SK-N-SH (cell line): Measurements from ENCODE around the gene PRELID3B. TPM values are rescaled to one million over a fixed set of nuclear protein-coding genes. Genes with fewer than 3 reads are reported as not detected.

ENCODE experiments used
- CTCF ChIA-PET: fragments of 300-600, 350-600 bp; formaldehyde crosslinking; extraction: SDS; loops from one replicate; lab custom pipeline; 2021; lab: Yijun Ruan, JAX
- POLR2A ChIA-PET: fragments of 350-600 bp; sonication (Branson Sonifier 250); formaldehyde crosslinking; extraction: SDS; loops from one replicate; lab custom pipeline; 2020; ENCODE audit warnings: antibody characterized with exemption, inconsistent platforms; lab: Yijun Ruan, JAX
- DNase-seq: peaks from one replicate; pipeline ENCODE4 v3.0.0; 2012
- H2AFZ ChIP-seq: fragments of 200-600 bp; sonication (generic); 2 replicates; pipeline ENCODE4 v1.8.1; 2016; ENCODE audit warnings: antibody characterized with exemption, mild to moderate bottlenecking, low read depth
- H3F3A ChIP-seq: fragments of 200-600 bp; sonication (generic); replicated peaks from 2 replicates; pipeline ENCODE3; 2016; ENCODE audit warnings: antibody characterized with exemption, mild to moderate bottlenecking; ENCODE audit not compliant: insufficient read depth
- H3K27ac ChIP-seq, 2 experiments: fragments of 200-500 bp in 1 of 2; fragments of 200-600 bp in 1 of 2; sonication (Bioruptor generic) in 1 of 2; sonication (generic), shearing (Covaris generic) in 1 of 2; 2 replicates each; pipeline versions ENCODE4 v1.5.1 to v1.6.1; 2014 to 2016; ENCODE audit warnings: low read depth in 2 of 2, inconsistent platforms in 1 of 2, low read length in 1 of 2, mild to moderate bottlenecking in 1 of 2, mixed read lengths in 1 of 2
- H3K27me3 ChIP-seq: fragments of 200-600 bp; sonication (generic), shearing (Covaris generic); 2 replicates; pipeline ENCODE4 v1.6.1; 2016; ENCODE audit warnings: mixed run types; ENCODE audit not compliant: insufficient read depth
- H3K36me3 ChIP-seq, 2 experiments: fragments of 200-500 bp in 1 of 2; fragments of 200-600 bp in 1 of 2; sonication (Bioruptor generic) in 1 of 2; sonication (generic) in 1 of 2; replicated peaks in 1 of 2; 2 replicates each; pipeline versions ENCODE3 to v1.5.1; 2014 to 2016; ENCODE audit warnings: low read length in 1 of 2, mild to moderate bottlenecking in 1 of 2; ENCODE audit not compliant: insufficient read depth in 2 of 2, control insufficient read depth in 1 of 2
- H3K4me1 ChIP-seq, 2 experiments: fragments of 200-500 bp in 1 of 2; fragments of 200-600 bp in 1 of 2; sonication (Bioruptor generic) in 1 of 2; sonication (generic), shearing (Covaris generic) in 1 of 2; 2 replicates each; pipeline versions ENCODE4 v1.5.1 to v1.6.1; 2014 to 2016; ENCODE audit warnings: low read depth in 1 of 2, low read length in 1 of 2, mixed run types in 1 of 2; ENCODE audit not compliant: insufficient read depth in 2 of 2, control insufficient read depth in 1 of 2
- H3K4me2 ChIP-seq: fragments of 200-600 bp; sonication (generic), shearing (Covaris generic); 2 replicates; pipeline ENCODE4 v1.6.1; 2017; ENCODE audit warnings: mixed run types
- H3K4me3 ChIP-seq, 2 experiments: fragments of 200-500 bp in 1 of 2; fragments of 200-600 bp in 1 of 2; sonication (Bioruptor generic) in 1 of 2; sonication (generic), shearing (Covaris generic) in 1 of 2; 2 replicates each; pipeline versions ENCODE4 v1.5.1 to v1.8.1; 2014 to 2016; ENCODE audit warnings: low read depth in 2 of 2, inconsistent platforms in 1 of 2, low read length in 1 of 2, mild to moderate bottlenecking in 1 of 2, mixed read lengths in 1 of 2, moderate library complexity in 1 of 2
- H3K79me2 ChIP-seq: fragments of 200-600 bp; sonication (generic); 2 replicates; pipeline ENCODE4 v1.8.1; 2017; ENCODE audit warnings: mild to moderate bottlenecking; ENCODE audit not compliant: insufficient read depth
- H3K9ac ChIP-seq: fragments of 200-600 bp; sonication (generic); 2 replicates; pipeline ENCODE4 v1.6.1; 2017; ENCODE audit warnings: mixed run types
- H3K9me2 ChIP-seq: fragments of 200-600 bp; sonication (generic); 2 replicates; pipeline ENCODE4 v1.6.1; 2017; ENCODE audit warnings: mixed run types
- H3K9me3 ChIP-seq: fragments of 200-600 bp; sonication (generic); 2 replicates; pipeline ENCODE4 v1.6.1; 2017; ENCODE audit warnings: mixed run types, mild to moderate bottlenecking, moderate library complexity
- H4K20me1 ChIP-seq: fragments of 200-600 bp; sonication (generic); 2 replicates; pipeline ENCODE4 v1.6.1; 2017; ENCODE audit warnings: mild to moderate bottlenecking, mixed run types; ENCODE audit not compliant: insufficient read depth
- CHD2 ChIP-seq: fragments of 150-350 bp; IDR thresholded peaks from 2 replicates; pipeline ENCODE4 v1.6.1; 2018; ENCODE audit warnings: low read length; ENCODE audit not compliant: partially characterized antibody
- ELF1 ChIP-seq: IDR thresholded peaks from 2 replicates; pipeline ENCODE4 v1.4.0; 2012
- FOXJ3 ChIP-seq: sonication (generic); formaldehyde crosslinking; IDR thresholded peaks from 2 replicates; pipeline ENCODE4 v1.5.1; 2020; ENCODE audit warnings: mild to moderate bottlenecking, missing genetic modification reagents
- FOXM1 ChIP-seq: IDR thresholded peaks from 2 replicates; pipeline ENCODE4 v1.4.0; 2012; ENCODE audit warnings: low read depth, mild to moderate bottlenecking
- GATA2 ChIP-seq: sonication (generic); formaldehyde crosslinking; IDR thresholded peaks from 2 replicates; pipeline ENCODE4 v1.5.0; 2020; ENCODE audit warnings: mild to moderate bottlenecking, missing genetic modification reagents
- JUND ChIP-seq: IDR thresholded peaks from 2 replicates; pipeline ENCODE4 v1.4.0; 2012
- MAX ChIP-seq: IDR thresholded peaks from 2 replicates; pipeline ENCODE4 v1.4.0; 2012; ENCODE audit warnings: low read depth
- MEF2A ChIP-seq: IDR thresholded peaks from 2 replicates; pipeline ENCODE4 v1.4.0; 2012; ENCODE audit warnings: low read depth, borderline replicate concordance
- MXI1 ChIP-seq: IDR thresholded peaks from 2 replicates; pipeline ENCODE4 v1.6.1; 2012; ENCODE audit warnings: mild to moderate bottlenecking, low read depth, low read length, improper control_type of control experiment
- NFIC ChIP-seq: IDR thresholded peaks from 2 replicates; pipeline ENCODE4 v1.4.0; 2012; ENCODE audit warnings: borderline replicate concordance
- NRF1 ChIP-seq: IDR thresholded peaks from 2 replicates; pipeline ENCODE4 v1.6.1; 2012; ENCODE audit warnings: low read depth, mild to moderate bottlenecking, low read length
- PBX3 ChIP-seq: IDR thresholded peaks from 2 replicates; pipeline ENCODE4; 2012
- POLR2AphosphoS5 ChIP-seq: IDR thresholded peaks from 2 replicates; pipeline ENCODE4 v1.6.1; 2012; ENCODE audit warnings: low read depth, low read length
- RAD21 ChIP-seq: IDR thresholded peaks from 2 replicates; pipeline ENCODE4 v1.6.1; 2012; ENCODE audit warnings: mild to moderate bottlenecking, low read length
- RCOR1 ChIP-seq: fragments of 150-350 bp; IDR thresholded peaks from 2 replicates; pipeline ENCODE4 v1.6.1; 2017; ENCODE audit warnings: antibody characterized with exemption, low read length
- SMC3 ChIP-seq: IDR thresholded peaks from 2 replicates; pipeline ENCODE4 v1.6.1; 2012; ENCODE audit warnings: low read depth, low read length, improper control_type of control experiment
- TAF1 ChIP-seq: IDR thresholded peaks from 2 replicates; pipeline ENCODE4 v1.6.1; 2012; ENCODE audit warnings: low read depth, mild to moderate bottlenecking, low read length, moderate library complexity, borderline replicate concordance
- TCF12 ChIP-seq: IDR thresholded peaks from 2 replicates; pipeline ENCODE4 v1.4.0; 2012
- TEAD4 ChIP-seq: IDR thresholded peaks from 2 replicates; pipeline ENCODE4 v1.4.0; 2012; ENCODE audit warnings: mild to moderate bottlenecking, borderline replicate concordance; ENCODE audit not compliant: insufficient read depth
- USF1 ChIP-seq: IDR thresholded peaks from 2 replicates; pipeline ENCODE4 v1.4.0; 2012; ENCODE audit warnings: low read depth, borderline replicate concordance
- YY1 ChIP-seq: IDR thresholded peaks from 2 replicates; pipeline ENCODE4 v1.4.0; 2012; ENCODE audit warnings: low read depth, mild to moderate bottlenecking
- WGBS: methylation state at CpG from one replicate; pipeline ENCODE4 v1.1.6; 2017; ENCODE audit warnings: low lambda C conversion rate; 5-methylcytosine and 5-hydroxymethylcytosine counted together
- polyA plus RNA-seq, 3 experiments: library from polyadenylated mRNA; depleted of rRNA; stranded (reverse); fragments of >200 nt; gene quantifications; 2 replicates each; pipeline ENCODE4 v1.2.3, GENCODE V29; 2012
- TF ChIP-seq, protein P1 (sequence below): fragments of 200-600 bp; sonication (generic); IDR thresholded peaks from 2 replicates; pipeline ENCODE4 v1.6.1; 2017; ENCODE audit warnings: antibody characterized with exemption, mild to moderate bottlenecking, moderate library complexity
- TF ChIP-seq, protein P2 (sequence below): IDR thresholded peaks from 2 replicates; pipeline ENCODE4 v1.6.1; 2012; ENCODE audit warnings: mild to moderate bottlenecking, low read depth, low read length, moderate library complexity

PRELID3B gene
- polyA plus RNA-seq, 1 of the 3 experiments (the other 2 are of a cell fraction) = 20.9 TPM

- TF ChIP-seq, protein P1, sequence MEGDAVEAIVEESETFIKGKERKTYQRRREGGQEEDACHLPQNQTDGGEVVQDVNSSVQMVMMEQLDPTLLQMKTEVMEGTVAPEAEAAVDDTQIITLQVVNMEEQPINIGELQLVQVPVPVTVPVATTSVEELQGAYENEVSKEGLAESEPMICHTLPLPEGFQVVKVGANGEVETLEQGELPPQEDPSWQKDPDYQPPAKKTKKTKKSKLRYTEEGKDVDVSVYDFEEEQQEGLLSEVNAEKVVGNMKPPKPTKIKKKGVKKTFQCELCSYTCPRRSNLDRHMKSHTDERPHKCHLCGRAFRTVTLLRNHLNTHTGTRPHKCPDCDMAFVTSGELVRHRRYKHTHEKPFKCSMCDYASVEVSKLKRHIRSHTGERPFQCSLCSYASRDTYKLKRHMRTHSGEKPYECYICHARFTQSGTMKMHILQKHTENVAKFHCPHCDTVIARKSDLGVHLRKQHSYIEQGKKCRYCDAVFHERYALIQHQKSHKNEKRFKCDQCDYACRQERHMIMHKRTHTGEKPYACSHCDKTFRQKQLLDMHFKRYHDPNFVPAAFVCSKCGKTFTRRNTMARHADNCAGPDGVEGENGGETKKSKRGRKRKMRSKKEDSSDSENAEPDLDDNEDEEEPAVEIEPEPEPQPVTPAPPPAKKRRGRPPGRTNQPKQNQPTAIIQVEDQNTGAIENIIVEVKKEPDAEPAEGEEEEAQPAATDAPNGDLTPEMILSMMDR = no peak
- TF ChIP-seq RCOR1 = no peak
- TF ChIP-seq, all 33 proteins: peak for 0
Measured at GRCh38 chr20:59033093-59033492, 9.5 kb downstream of the PRELID3B start (continued).

- peak overlapping the region; percentile 72 for H3K9ac ChIP-seq
- H3K9me2 ChIP-seq = no peaks in the 10 kb centered on the region
- CTCF ChIA-PET = interaction anchor here (0.9 to 3.8 kb wide), 10 partner anchors 8 to 463 kb away, joined by 3 to 17 read pairs (median 4); no protein-coding TSS in a partner anchor
- POLR2A ChIA-PET = interaction anchor here (0.7 to 1.9 kb wide), 15 partner anchors 10 to 423 kb away, joined by 3 to 11 read pairs (median 5); partner anchors contain the start of genes PRELID3B and TUBB1
- DNase-seq = peak; percentile 64
- H3K36me3 ChIP-seq = peaks cover 54 to 77% of the 10 kb centered on the region in 2 experiments
- peak overlapping the region; percentile 81 for H2AFZ ChIP-seq
- H3K27me3 ChIP-seq = no peaks in the 10 kb centered on the region
- H3F3A ChIP-seq = peaks cover 25% of the 10 kb centered on the region
- H3K27ac ChIP-seq = peak overlapping the region; percentile 82 to 83
- H3K9me3 ChIP-seq = no peaks in the 10 kb centered on the region
- WGBS = 2% methylated on average over 12 of the region's 13 CpGs
- peak overlapping the region; percentile 78 to 91 for H3K4me3 ChIP-seq
- peak overlapping the region; percentile 90 for H3K4me2 ChIP-seq
- H3K4me1 ChIP-seq = peaks cover 25 to 42% of the 10 kb centered on the region in 2 experiments; a peak in 3 of 4 replicates
- peaks cover 60% of the 10 kb centered on the region for H3K79me2 ChIP-seq
- H4K20me1 ChIP-seq = peaks cover 16% of the 10 kb centered on the region
- no peak for TF ChIP-seq POLR2AphosphoS5
- TF ChIP-seq, protein P2, sequence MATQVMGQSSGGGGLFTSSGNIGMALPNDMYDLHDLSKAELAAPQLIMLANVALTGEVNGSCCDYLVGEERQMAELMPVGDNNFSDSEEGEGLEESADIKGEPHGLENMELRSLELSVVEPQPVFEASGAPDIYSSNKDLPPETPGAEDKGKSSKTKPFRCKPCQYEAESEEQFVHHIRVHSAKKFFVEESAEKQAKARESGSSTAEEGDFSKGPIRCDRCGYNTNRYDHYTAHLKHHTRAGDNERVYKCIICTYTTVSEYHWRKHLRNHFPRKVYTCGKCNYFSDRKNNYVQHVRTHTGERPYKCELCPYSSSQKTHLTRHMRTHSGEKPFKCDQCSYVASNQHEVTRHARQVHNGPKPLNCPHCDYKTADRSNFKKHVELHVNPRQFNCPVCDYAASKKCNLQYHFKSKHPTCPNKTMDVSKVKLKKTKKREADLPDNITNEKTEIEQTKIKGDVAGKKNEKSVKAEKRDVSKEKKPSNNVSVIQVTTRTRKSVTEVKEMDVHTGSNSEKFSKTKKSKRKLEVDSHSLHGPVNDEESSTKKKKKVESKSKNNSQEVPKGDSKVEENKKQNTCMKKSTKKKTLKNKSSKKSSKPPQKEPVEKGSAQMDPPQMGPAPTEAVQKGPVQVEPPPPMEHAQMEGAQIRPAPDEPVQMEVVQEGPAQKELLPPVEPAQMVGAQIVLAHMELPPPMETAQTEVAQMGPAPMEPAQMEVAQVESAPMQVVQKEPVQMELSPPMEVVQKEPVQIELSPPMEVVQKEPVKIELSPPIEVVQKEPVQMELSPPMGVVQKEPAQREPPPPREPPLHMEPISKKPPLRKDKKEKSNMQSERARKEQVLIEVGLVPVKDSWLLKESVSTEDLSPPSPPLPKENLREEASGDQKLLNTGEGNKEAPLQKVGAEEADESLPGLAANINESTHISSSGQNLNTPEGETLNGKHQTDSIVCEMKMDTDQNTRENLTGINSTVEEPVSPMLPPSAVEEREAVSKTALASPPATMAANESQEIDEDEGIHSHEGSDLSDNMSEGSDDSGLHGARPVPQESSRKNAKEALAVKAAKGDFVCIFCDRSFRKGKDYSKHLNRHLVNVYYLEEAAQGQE = no peak
- no peak for TF ChIP-seq TAF1
- TF ChIP-seq NRF1 = no peak
- TF ChIP-seq JUND = no peak
- TF ChIP-seq PBX3 = no peak
- TF ChIP-seq TEAD4 = no peak
- TF ChIP-seq CHD2 = no peak
- TF ChIP-seq GATA2 (CRISPR knock-in tag) = no peak
- peak; percentile 30; the same call in 1 of the 2 replicates for TF ChIP-seq MXI1
- no peak for TF ChIP-seq FOXM1
- TF ChIP-seq TCF12 = no peak
- TF ChIP-seq, protein P1 = peak; percentile 37; the same call in 1 of the 2 replicates
- no peak for TF ChIP-seq NFIC
- no peak for TF ChIP-seq SMC3
- peak; percentile 22; the same call in 1 of the 2 replicates for TF ChIP-seq RAD21
- TF ChIP-seq YY1 = no peak
- TF ChIP-seq ELF1 = no peak
- TF ChIP-seq USF1 = no peak
- TF ChIP-seq MEF2A = no peak
- TF ChIP-seq MAX = no peak
- TF ChIP-seq FOXJ3 (CRISPR knock-in tag) = peak; percentile 9; the same call in 1 of the 2 replicates
Measured at GRCh38 chr20:59032713-59033059, 9.9 kb downstream of the PRELID3B start.
